ENCODE measurements around the gene XPC.
A peak's percentile ranks its signal among the peaks of the same experiment; 100 is the strongest.

The XPC gene

GRCh38 chr3:14134291-14134690 is 44.1 kb downstream of the XPC start:
- Mint-ChIP-seq H3K9me3 (no peaks in the 10 kb centered on the region), H3K27me3 (no peaks in the 10 kb centered on the region), H3K4me3 (no peak overlapping the region), H3K4me1 (peaks cover 4% of the 10 kb centered on the region), H3K27ac (no peak overlapping the region), H3K36me3 (peaks cover 35% of the 10 kb centered on the region)
- ATAC-seq (ENCODE audit: low read depth) (no peak), DNase-seq (ENCODE audit: low spot score in 2 of 2) (no peak)

GRCh38 chr3:14133876-14134275 is 44.5 kb downstream of the XPC start:
- H3K4me1 Mint-ChIP-seq = peaks cover 5% of the 10 kb centered on the region
- DNase-seq (ENCODE audit: low spot score in 2 of 2) (no peak), ATAC-seq (ENCODE audit: low read depth) (no peak)
- no peak overlapping the region for H3K27ac Mint-ChIP-seq
- H3K36me3 Mint-ChIP-seq = peaks cover 37% of the 10 kb centered on the region
- H3K9me3 Mint-ChIP-seq = no peaks in the 10 kb centered on the region
- no peak overlapping the region for H3K4me3 Mint-ChIP-seq
- no peaks in the 10 kb centered on the region for H3K27me3 Mint-ChIP-seq

- peaks cover 6% of the 10 kb centered on the region for H3K4me1 Mint-ChIP-seq
- DNase-seq (ENCODE audit: low spot score in 2 of 2) = no peak
- H3K27ac Mint-ChIP-seq = no peak overlapping the region
Observed at GRCh38 chr3:14133188-14133800, 45.1 kb downstream of the XPC start.

GRCh38 chr3:14132689-14133088 is 45.7 kb downstream of the XPC start:
- DNase-seq (ENCODE audit: low spot score in 2 of 2) (no peak), ATAC-seq (ENCODE audit: low read depth) (no peak)
- H3K36me3 Mint-ChIP-seq = peaks cover 42% of the 10 kb centered on the region
- peaks cover 12% of the 10 kb centered on the region for H3K4me1 Mint-ChIP-seq
- no peak overlapping the region for H3K4me3 Mint-ChIP-seq
- H3K27me3 Mint-ChIP-seq = no peaks in the 10 kb centered on the region
- H3K27ac Mint-ChIP-seq = no peak overlapping the region
- no peaks in the 10 kb centered on the region for H3K9me3 Mint-ChIP-seq

More at GRCh38 chr3:14133188-14133800, 45.1 kb downstream of the XPC start:
- H3K36me3 Mint-ChIP-seq = peaks cover 42% of the 10 kb centered on the region
- no peaks in the 10 kb centered on the region for H3K9me3 Mint-ChIP-seq
- no peaks in the 10 kb centered on the region for H3K27me3 Mint-ChIP-seq
- ATAC-seq (ENCODE audit: low read depth) = no peak
- no peak overlapping the region for H3K4me3 Mint-ChIP-seq

GRCh38 chr3:14132120-14132519 is 46.3 kb downstream of the XPC start:
- no peaks in the 10 kb centered on the region for H3K9me3 Mint-ChIP-seq
- H3K27me3 Mint-ChIP-seq = no peaks in the 10 kb centered on the region
- ATAC-seq (ENCODE audit: low read depth) (no peak), DNase-seq (ENCODE audit: low spot score in 2 of 2) (no peak)
- peaks cover 17% of the 10 kb centered on the region for H3K4me1 Mint-ChIP-seq
- H3K36me3 Mint-ChIP-seq = peaks cover 42% of the 10 kb centered on the region
- no peak overlapping the region for H3K27ac Mint-ChIP-seq
- no peak overlapping the region for H3K4me3 Mint-ChIP-seq

GRCh38 chr3:14131134-14131533 is 47.3 kb downstream of the XPC start:
- H3K36me3 Mint-ChIP-seq = peaks cover 42% of the 10 kb centered on the region
- no peak overlapping the region for H3K4me3 Mint-ChIP-seq
- peaks cover 23% of the 10 kb centered on the region for H3K4me1 Mint-ChIP-seq
- no peaks in the 10 kb centered on the region for H3K9me3 Mint-ChIP-seq
- H3K27ac Mint-ChIP-seq = no peak overlapping the region
- ATAC-seq (ENCODE audit: low read depth) (no peak), DNase-seq (ENCODE audit: low spot score in 2 of 2) (no peak)
- no peaks in the 10 kb centered on the region for H3K27me3 Mint-ChIP-seq

- Mint-ChIP-seq H3K27me3 (no peaks in the 10 kb centered on the region), H3K9me3 (no peaks in the 10 kb centered on the region), H3K4me1 (peaks cover 27% of the 10 kb centered on the region), H3K36me3 (peaks cover 39% of the 10 kb centered on the region), H3K4me3 (no peak overlapping the region), H3K27ac (no peak overlapping the region)
- ATAC-seq (ENCODE audit: low read depth) (no peak), DNase-seq (ENCODE audit: low spot score in 2 of 2) (no peak)
Observed at GRCh38 chr3:14130707-14131106, 47.7 kb downstream of the XPC start.

- no peak for DNase-seq (ENCODE audit: low spot score in 2 of 2)
- H3K4me3 Mint-ChIP-seq = no peak overlapping the region
- H3K4me1 Mint-ChIP-seq = peaks cover 30% of the 10 kb centered on the region
- peaks cover 38% of the 10 kb centered on the region for H3K36me3 Mint-ChIP-seq
- H3K27ac Mint-ChIP-seq = peak overlapping the region; percentile 15
- no peak for ATAC-seq (ENCODE audit: low read depth)
- no peaks in the 10 kb centered on the region for H3K9me3 Mint-ChIP-seq
- H3K27me3 Mint-ChIP-seq = no peaks in the 10 kb centered on the region
Observed at GRCh38 chr3:14130230-14130629, 48.2 kb downstream of the XPC start.

GRCh38 chr3:14129296-14129695 is 49.1 kb downstream of the XPC start:
- ATAC-seq (ENCODE audit: low read depth) (no peak), DNase-seq (ENCODE audit: low spot score in 2 of 2) (no peak)
- Mint-ChIP-seq H3K4me3 (no peak overlapping the region), H3K4me1 (peaks cover 30% of the 10 kb centered on the region), H3K27ac (no peak overlapping the region), H3K27me3 (no peaks in the 10 kb centered on the region), H3K36me3 (peaks cover 35% of the 10 kb centered on the region), H3K9me3 (no peaks in the 10 kb centered on the region)

- no peak overlapping the region for H3K4me3 Mint-ChIP-seq
- ATAC-seq (ENCODE audit: low read depth) (no peak), DNase-seq (ENCODE audit: low spot score in 2 of 2) (no peak)
- H3K4me1 Mint-ChIP-seq = peaks cover 34% of the 10 kb centered on the region
- peaks cover 32% of the 10 kb centered on the region for H3K36me3 Mint-ChIP-seq
- no peak overlapping the region for H3K27ac Mint-ChIP-seq
- no peaks in the 10 kb centered on the region for H3K27me3 Mint-ChIP-seq
- H3K9me3 Mint-ChIP-seq = no peaks in the 10 kb centered on the region
Observed at GRCh38 chr3:14128724-14129123, 49.7 kb downstream of the XPC start.

GRCh38 chr3:14127516-14128161 is 50.8 kb downstream of the XPC start:
- DNase-seq (ENCODE audit: low spot score in 2 of 2) (no peak), ATAC-seq (ENCODE audit: low read depth) (no peak)
- H3K27ac Mint-ChIP-seq = no peak overlapping the region
- H3K27me3 Mint-ChIP-seq = no peaks in the 10 kb centered on the region
- no peak overlapping the region for H3K4me3 Mint-ChIP-seq
- H3K4me1 Mint-ChIP-seq = peaks cover 38% of the 10 kb centered on the region
- H3K9me3 Mint-ChIP-seq = no peaks in the 10 kb centered on the region
- peaks cover 26% of the 10 kb centered on the region for H3K36me3 Mint-ChIP-seq

- H3K4me1 Mint-ChIP-seq = peaks cover 40% of the 10 kb centered on the region
- DNase-seq (ENCODE audit: low spot score in 2 of 2) (no peak), ATAC-seq (ENCODE audit: low read depth) (no peak)
- peak overlapping the region; percentile 95 for H3K27ac Mint-ChIP-seq
- H3K9me3 Mint-ChIP-seq = no peaks in the 10 kb centered on the region
- H3K36me3 Mint-ChIP-seq = peaks cover 24% of the 10 kb centered on the region
- no peaks in the 10 kb centered on the region for H3K27me3 Mint-ChIP-seq
- H3K4me3 Mint-ChIP-seq = no peak overlapping the region
Observed at GRCh38 chr3:14126887-14127505, 51.4 kb downstream of the XPC start.

- H3K27me3 Mint-ChIP-seq = no peaks in the 10 kb centered on the region
- peaks cover 43% of the 10 kb centered on the region for H3K4me1 Mint-ChIP-seq
- DNase-seq (ENCODE audit: low spot score in 2 of 2) = no peak
- H3K36me3 Mint-ChIP-seq = peaks cover 25% of the 10 kb centered on the region
- H3K9me3 Mint-ChIP-seq = no peaks in the 10 kb centered on the region
- no peak for ATAC-seq (ENCODE audit: low read depth)
- peak overlapping the region; percentile 95 for H3K4me3 Mint-ChIP-seq
- H3K27ac Mint-ChIP-seq = peak overlapping the region; percentile 95
Observed at GRCh38 chr3:14126017-14126886, 52.1 kb downstream of the XPC start.
